ENCODE results near the gene DHX30.

GRCh38 chr3:47850564-47851410 lies 47.8 kb downstream of the DHX30 start:
- TF ChIP-seq ZNF518A (tag by site-specific recombination; conservative IDR thresholded peaks at IDR 0.05; ENCODE audit: low read depth) (no peak), ZNF398 (tag by site-specific recombination; IDR thresholded peaks at IDR 0.05) (no peak), CTCF (tag by site-specific recombination; IDR thresholded peaks at IDR 0.05) (no peak), ZNF335 (tag by site-specific recombination; conservative IDR thresholded peaks at IDR 0.05) (no peak), ZNF23 (tag by site-specific recombination; IDR thresholded peaks at IDR 0.05; ENCODE audit: borderline replicate concordance) (no peak), ZNF133 (tag by site-specific recombination; IDR thresholded peaks at IDR 0.05) (no peak), ZNF248 (tag by site-specific recombination; IDR thresholded peaks at IDR 0.05) (no peak), ZNF423 (tag by site-specific recombination; IDR thresholded peaks at IDR 0.05) (no peak)
